PC-9 (cell line): ENCODE data around the gene MST1.

Experiments
- EZH2 ChIP-seq: fragments of 200-600 bp; sonication (generic); IDR thresholded peaks from 2 replicates; pipeline ENCODE4 v1.8.0; 2017; ENCODE audit warnings: antibody characterized with exemption, low read depth
- TF ChIP-seq, protein P1 (sequence below): fragments of 200-600 bp; sonication (generic); conservative IDR thresholded peaks from 2 replicates; pipeline ENCODE4 v1.6.1; 2017; ENCODE audit warnings: mixed run types, antibody characterized with exemption, mild to moderate bottlenecking, moderate library complexity

DNA sequence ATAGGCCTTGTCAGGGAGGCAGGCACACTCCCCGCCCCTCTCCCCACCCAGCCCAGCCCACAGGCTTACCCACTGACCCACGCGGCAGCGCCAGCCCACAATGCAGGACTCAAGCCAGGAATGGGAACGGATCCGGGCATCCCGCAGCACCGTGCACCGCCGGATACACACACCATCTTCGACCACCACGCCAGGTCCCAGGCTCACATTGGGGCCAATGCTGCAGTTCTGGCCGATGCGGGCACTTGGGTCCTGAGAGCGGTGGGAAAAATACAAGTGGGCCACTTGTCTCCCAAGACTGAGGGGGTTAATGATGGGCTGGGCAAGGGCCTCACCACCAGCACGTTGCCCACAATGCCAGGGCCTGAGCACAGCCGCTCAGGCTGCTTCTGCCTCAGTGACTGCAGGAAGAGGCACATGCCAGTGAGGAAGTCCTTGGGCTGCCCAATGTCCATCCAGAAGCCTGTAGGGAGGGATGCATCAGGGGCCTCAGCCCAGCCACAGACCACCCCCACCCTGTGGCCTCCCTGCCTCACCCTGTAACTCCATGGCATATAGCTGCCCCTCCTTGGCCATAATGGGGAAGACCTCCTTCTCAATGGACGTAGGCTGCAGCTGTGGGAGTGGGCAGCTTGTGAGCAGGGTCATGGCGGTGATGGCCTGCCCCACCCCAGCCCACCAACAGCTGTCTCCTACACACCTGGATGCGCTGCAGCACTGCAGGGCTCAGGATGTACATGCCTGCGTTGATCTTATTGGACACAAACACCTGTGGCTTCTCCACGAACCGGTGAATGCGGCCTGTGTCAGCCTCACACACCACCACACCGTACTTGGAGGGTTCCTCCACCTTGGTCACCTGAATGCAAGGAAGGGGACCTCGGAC lies 32.9 kb upstream of the MST1 start:
- TF ChIP-seq, protein P1, sequence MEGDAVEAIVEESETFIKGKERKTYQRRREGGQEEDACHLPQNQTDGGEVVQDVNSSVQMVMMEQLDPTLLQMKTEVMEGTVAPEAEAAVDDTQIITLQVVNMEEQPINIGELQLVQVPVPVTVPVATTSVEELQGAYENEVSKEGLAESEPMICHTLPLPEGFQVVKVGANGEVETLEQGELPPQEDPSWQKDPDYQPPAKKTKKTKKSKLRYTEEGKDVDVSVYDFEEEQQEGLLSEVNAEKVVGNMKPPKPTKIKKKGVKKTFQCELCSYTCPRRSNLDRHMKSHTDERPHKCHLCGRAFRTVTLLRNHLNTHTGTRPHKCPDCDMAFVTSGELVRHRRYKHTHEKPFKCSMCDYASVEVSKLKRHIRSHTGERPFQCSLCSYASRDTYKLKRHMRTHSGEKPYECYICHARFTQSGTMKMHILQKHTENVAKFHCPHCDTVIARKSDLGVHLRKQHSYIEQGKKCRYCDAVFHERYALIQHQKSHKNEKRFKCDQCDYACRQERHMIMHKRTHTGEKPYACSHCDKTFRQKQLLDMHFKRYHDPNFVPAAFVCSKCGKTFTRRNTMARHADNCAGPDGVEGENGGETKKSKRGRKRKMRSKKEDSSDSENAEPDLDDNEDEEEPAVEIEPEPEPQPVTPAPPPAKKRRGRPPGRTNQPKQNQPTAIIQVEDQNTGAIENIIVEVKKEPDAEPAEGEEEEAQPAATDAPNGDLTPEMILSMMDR: no peak
- no peak for TF ChIP-seq EZH2
